Erythroblast (primary cell): ENCODE results near the gene CFAP77.

Source experiments
- GATA1 ChIP-seq: IDR thresholded peaks from 2 replicates; pipeline ENCODE4 v1.6.1; 2011; ENCODE audit warnings: low read depth, mild to moderate bottlenecking, control low read depth, low read length, moderate library complexity
- POLR2A ChIP-seq: IDR thresholded peaks from 2 replicates; pipeline ENCODE4 v1.6.1; 2011; ENCODE audit warnings: mild to moderate bottlenecking, low read length

GRCh38 chr9:132391449-132391848 lies 18.6 kb upstream of the CFAP77 start:
- no peak for TF ChIP-seq POLR2A
- TF ChIP-seq GATA1: no peak
